PC-3 (cell line): Measurements from ENCODE around the gene HNF4A. TPM values are rescaled to one million over a fixed set of nuclear protein-coding genes. Genes with fewer than 3 reads are reported as not detected.

Source experiments
- ATAC-seq: fragments of 200-7000 bp; cut with Tn5 transposase; 2 replicates; pipeline ENCODE4 v1.9.1; 2020; ENCODE audit warnings: mild to moderate bottlenecking, moderate library complexity
- BruUV-seq: library from RNA; stranded (reverse); fragments of 400-500 nt; replicated peaks from 2 replicates; lab custom pipeline; 2021; lab: Mats Ljungman, UMichigan
- CTCF ChIA-PET: fragments of 300-600 bp; sonication (Branson Sonifier 250); formaldehyde crosslinking; loops from one replicate; lab custom pipeline; 2022; ENCODE audit warnings: antibody characterized with exemption; lab: Charles Lee
- POLR2A ChIA-PET: fragments of 300-600 bp; sonication (Branson Sonifier 250); formaldehyde crosslinking; loops from one replicate; lab custom pipeline; 2022; ENCODE audit warnings: antibody characterized with exemption; ENCODE audit not compliant: unreplicated experiment; lab: Charles Lee
- DNase-seq: peaks from one replicate; pipeline ENCODE4 v3.0.0-alpha.2; 2015
- H2AFZ ChIP-seq: fragments of 300-600 bp; sonication (generic); 2 replicates; pipeline ENCODE4 v1.6.0; 2016; ENCODE audit warnings: antibody characterized with exemption, low read length
- H3F3A ChIP-seq: fragments of 300-600 bp; sonication (generic); one replicate; pipeline ENCODE4 v1.6.0; 2017; ENCODE audit warnings: antibody characterized with exemption, low read length, control low read depth, mild to moderate bottlenecking; ENCODE audit not compliant: unreplicated experiment
- H3K27ac ChIP-seq: fragments of 300-600 bp; sonication (generic); 2 replicates; pipeline ENCODE4 v1.5.1; 2016; ENCODE audit warnings: mild to moderate bottlenecking, low read length
- H3K27me3 ChIP-seq: fragments of 300-600 bp; sonication (generic); 2 replicates; pipeline ENCODE4 v1.6.1; 2016; ENCODE audit warnings: low read length, mixed read lengths
- H3K36me3 ChIP-seq: fragments of 300-600 bp; sonication (generic); 2 replicates; pipeline ENCODE4 v1.6.1; 2016; ENCODE audit warnings: low read depth, mixed run types, low read length, mixed read lengths
- H3K4me1 ChIP-seq: fragments of 300-600 bp; sonication (generic); 2 replicates; pipeline ENCODE4 v1.5.1; 2016; ENCODE audit warnings: low read length; ENCODE audit not compliant: insufficient read depth
- H3K4me2 ChIP-seq: fragments of 300-600 bp; sonication (generic); 2 replicates; pipeline ENCODE4 v1.6.0; 2016; ENCODE audit warnings: low read length
- H3K4me3 ChIP-seq: fragments of 300-600 bp; sonication (generic); 2 replicates; pipeline ENCODE4 v1.5.1; 2016; ENCODE audit warnings: mild to moderate bottlenecking, low read length, mixed read lengths
- H3K79me2 ChIP-seq: fragments of 300-600 bp; sonication (generic); 2 replicates; pipeline ENCODE4 v1.6.1; 2017; ENCODE audit warnings: low read length, mixed read lengths
- H3K9ac ChIP-seq: fragments of 300-600 bp; sonication (generic); 2 replicates; pipeline ENCODE4 v1.6.0; 2016; ENCODE audit warnings: mild to moderate bottlenecking, low read length
- H3K9me2 ChIP-seq: fragments of 300-600 bp; sonication (generic); replicated peaks from 2 replicates; pipeline ENCODE4 v1.6.1; 2016; ENCODE audit warnings: mixed run types, low read length, mixed read lengths
- H3K9me3 ChIP-seq: fragments of 300-600 bp; sonication (generic); 2 replicates; pipeline ENCODE4 v1.6.1; 2016; ENCODE audit warnings: low read length, mixed read lengths
- H4K20me1 ChIP-seq: fragments of 300-600 bp; sonication (generic); 2 replicates; pipeline ENCODE4 v1.6.1; 2016; ENCODE audit warnings: low read length, mixed read lengths
- CTCF ChIP-seq: fragments of 300-600 bp; sonication (generic); conservative IDR thresholded peaks from 2 replicates; pipeline ENCODE4 v1.5.1; 2017; ENCODE audit warnings: antibody characterized with exemption, low read depth, mild to moderate bottlenecking, low read length
- EZH2 ChIP-seq: fragments of 300-600 bp; sonication (generic); IDR thresholded peaks from one replicate; pipeline ENCODE4 v1.6.1; 2017; ENCODE audit warnings: antibody characterized with exemption, mild to moderate bottlenecking, low read length; ENCODE audit not compliant: unreplicated experiment
- EZH2phosphoT487 ChIP-seq: fragments of 300-600 bp; sonication (generic); IDR thresholded peaks from 2 replicates; pipeline ENCODE4 v1.6.1; 2018; ENCODE audit warnings: mild to moderate bottlenecking, antibody characterized with exemption, low read length, borderline replicate concordance
- intact Hi-C: fragments of 100-400 bp; cut with micrococcal nuclease; formaldehyde crosslinking; loops from 2 replicates; pipeline ENCODE4 v1.9.0; 2023
- total RNA-seq: library from RNA; depleted of rRNA; stranded (reverse); fragments of >200 nt; gene quantifications from 2 replicates; pipeline ENCODE4 v1.2.3, GENCODE V29; 2014

HNF4A gene
- total RNA-seq, 1 experiment from 2014 or later: not detected

GRCh38 chr20:44402391-44403193 lies 47.1 kb downstream of the HNF4A start:
- Histone ChIP-seq H3K36me3 (no peaks in the 10 kb centered on the region), H2AFZ (no peak overlapping the region), H3K27me3 (no peaks in the 10 kb centered on the region), H3F3A (no peaks in the 10 kb centered on the region), H4K20me1 (no peaks in the 10 kb centered on the region), H3K4me3 (no peak overlapping the region), H3K4me1 (peaks cover 24% of the 10 kb centered on the region), H3K9me2 (no peaks in the 10 kb centered on the region), H3K9ac (no peak overlapping the region), H3K27ac (no peak overlapping the region), H3K4me2 (no peak overlapping the region), H3K79me2 (no peaks in the 10 kb centered on the region), H3K9me3 (no peaks in the 10 kb centered on the region)
- no peak for DNase-seq
- no TSS peak for BruUV-seq
- POLR2A ChIA-PET: no interaction called here
- intact Hi-C loops: no loop called here
- TF ChIP-seq CTCF (no peak), EZH2phosphoT487 (no peak), EZH2 (no peak)
- no peak for ATAC-seq
- CTCF ChIA-PET: no interaction called here

GRCh38 chr20:44403194-44404112 lies 48.0 kb downstream of the HNF4A start:
- H3K4me3 ChIP-seq: no peak overlapping the region
- H3K27me3 ChIP-seq: no peaks in the 10 kb centered on the region
- no peaks in the 10 kb centered on the region for H3K9me2 ChIP-seq
- no peaks in the 10 kb centered on the region for H3F3A ChIP-seq
- H3K27ac ChIP-seq: no peak overlapping the region
- H4K20me1 ChIP-seq: no peaks in the 10 kb centered on the region
- BruUV-seq: no TSS peak
- POLR2A ChIA-PET: no interaction called here
- ATAC-seq (no peak), DNase-seq (no peak)
- CTCF ChIA-PET: no interaction called here
- no peak overlapping the region for H2AFZ ChIP-seq
- H3K36me3 ChIP-seq: no peaks in the 10 kb centered on the region
- H3K9me3 ChIP-seq: no peaks in the 10 kb centered on the region
- no peak overlapping the region for H3K9ac ChIP-seq
- intact Hi-C loops: no loop called here
- H3K4me2 ChIP-seq: no peak overlapping the region
- TF ChIP-seq EZH2phosphoT487 (no peak), EZH2 (no peak), CTCF (no peak)
- H3K79me2 ChIP-seq: no peaks in the 10 kb centered on the region
- peaks cover 25% of the 10 kb centered on the region for H3K4me1 ChIP-seq
